Suppressor macrophage treated with lipopolysaccharide for 4 hours (primary cell): Measurements from ENCODE around the gene TRMT10C.
"Not testable (repeated sequence)": the region's sequence is repeated elsewhere in the genome, so short reads cannot be mapped to it uniquely, and the experiment has no call there.

ENCODE experiments used
- DNase-seq: peaks from one replicate; pipeline ENCODE4 v3.0.0-alpha.2; 2020

TRMT10C gene

GRCh38 chr3:101549473-101549872 is 12.2 kb upstream of the TRMT10C start:
- DNase-seq: no peak

- not testable (repeated sequence) for DNase-seq
Observed at GRCh38 chr3:101551359-101552081, 10.1 kb upstream of the TRMT10C start.

- not testable (repeated sequence) for DNase-seq
Observed at GRCh38 chr3:101553381-101553780, 8.3 kb upstream of the TRMT10C start.

GRCh38 chr3:101556064-101556463 is 5.6 kb upstream of the TRMT10C start:
- DNase-seq: no peak

GRCh38 chr3:101567528-101568317 is 6.1 kb downstream of the TRMT10C start:
- DNase-seq: no peak

- DNase-seq: no peak
Observed at GRCh38 chr3:101571028-101571895, 9.6 kb downstream of the TRMT10C start.

- peak; percentile 100 for DNase-seq
Observed at GRCh38 chr3:101573449-101574387, 12.1 kb downstream of the TRMT10C start, which contains the start of gene PCNP. Gene PCNP, plus strand, starts transcription at chr3:101574180. Its CDS starts 36 bp downstream, at chr3:101574216.

- DNase-seq: peak; percentile 36
Observed at GRCh38 chr3:101574388-101575112, 12.9 kb downstream of the TRMT10C start.

- no peak for DNase-seq
Observed at GRCh38 chr3:101577286-101577685, 15.6 kb downstream of the TRMT10C start.

GRCh38 chr3:101588616-101589015 is 26.9 kb downstream of the TRMT10C start:
- DNase-seq: no peak

GRCh38 chr3:101591071-101591470 is 29.4 kb downstream of the TRMT10C start:
- no peak for DNase-seq

GRCh38 chr3:101602731-101603130 is 41.1 kb downstream of the TRMT10C start:
- peak; percentile 2 for DNase-seq

GRCh38 chr3:101603184-101603583 is 41.5 kb downstream of the TRMT10C start:
- DNase-seq: no peak

- DNase-seq: not testable (repeated sequence)
Observed at GRCh38 chr3:101605398-101605797, 43.7 kb downstream of the TRMT10C start.

GRCh38 chr3:101611023-101611422 is 49.4 kb downstream of the TRMT10C start:
- DNase-seq: no peak

- not testable (repeated sequence) for DNase-seq
Observed at GRCh38 chr3:101613014-101613413, 51.3 kb downstream of the TRMT10C start.

- no peak for DNase-seq
Observed at GRCh38 chr3:101615525-101615924, 53.9 kb downstream of the TRMT10C start.
